SIG-M5 (cell line): ENCODE data around the gene LRP3.
"Not testable (repeated sequence)": the region's sequence is repeated elsewhere in the genome, so short reads cannot be mapped to it uniquely, and the experiment has no call there.

Source experiments
- DNase-seq: peaks from one replicate; lab custom pipeline; 2025; lab: John Stamatoyannopoulos, UW

The LRP3 gene

DNA sequence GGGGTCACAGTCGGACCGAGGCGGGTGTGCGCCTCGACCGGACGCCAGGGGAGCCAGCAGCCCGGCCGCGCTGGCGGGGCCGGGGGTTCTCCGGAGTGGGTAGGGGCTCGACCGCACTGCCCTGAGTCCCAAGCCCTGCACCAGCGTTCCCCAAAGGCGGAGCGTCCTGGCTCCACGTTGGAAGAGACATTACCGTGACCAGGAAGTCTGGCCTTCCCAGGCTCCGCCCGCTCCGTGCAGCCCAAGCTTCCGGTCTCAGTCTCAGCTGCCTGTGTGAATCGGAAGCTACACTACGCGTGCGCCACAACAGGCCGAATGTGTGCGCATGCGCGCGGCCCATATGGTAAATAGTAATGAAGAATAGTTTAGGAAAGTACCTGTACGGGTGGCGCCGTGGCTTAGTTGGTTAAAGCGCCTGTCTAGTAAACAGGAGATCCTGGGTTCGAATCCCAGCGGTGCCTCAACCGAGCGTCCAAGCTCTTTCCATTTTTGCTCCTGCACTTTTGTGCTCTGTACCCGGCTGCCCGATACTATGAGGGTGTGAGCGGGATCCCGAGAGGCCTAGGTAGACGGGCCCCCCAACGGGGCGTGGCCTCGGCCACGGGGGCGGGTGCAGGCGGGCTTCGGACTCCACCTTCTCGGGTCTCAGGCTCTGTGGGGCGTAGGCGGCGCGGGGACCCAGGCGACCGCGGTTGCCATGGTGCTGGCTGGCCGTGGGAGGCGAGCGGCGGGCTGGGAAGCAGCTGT is 17.3 kb upstream of the LRP3 start:
- DNase-seq = peak; percentile 86

DNA sequence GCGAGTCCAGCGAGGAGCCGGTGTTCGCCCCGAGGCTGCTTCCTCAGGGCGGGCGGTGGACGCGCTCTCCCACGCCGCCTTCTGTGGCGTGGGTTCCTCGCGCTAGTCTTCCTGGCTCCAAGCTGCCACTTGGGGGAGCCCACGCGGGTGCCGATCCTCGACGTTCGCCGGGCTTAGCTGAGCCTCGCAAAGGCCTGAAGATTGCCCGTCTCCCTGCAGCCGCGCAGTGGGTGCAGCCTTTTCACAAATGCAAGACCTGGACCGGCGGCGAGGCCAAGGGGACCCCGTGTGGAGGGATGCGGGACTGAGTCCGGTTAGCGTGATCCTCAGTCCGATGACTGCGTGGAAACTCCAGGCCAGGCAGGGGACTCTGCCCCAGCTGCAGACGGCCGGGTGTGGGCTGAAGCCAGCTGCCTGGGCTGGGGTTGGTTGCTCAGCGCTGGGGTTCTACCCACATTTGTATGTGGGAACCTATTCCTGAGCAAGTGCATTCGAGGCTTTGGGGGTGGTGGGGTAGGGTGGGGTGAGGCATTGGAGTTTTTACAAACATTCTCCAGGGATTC is 16.6 kb upstream of the LRP3 start:
- DNase-seq = no peak

DNA sequence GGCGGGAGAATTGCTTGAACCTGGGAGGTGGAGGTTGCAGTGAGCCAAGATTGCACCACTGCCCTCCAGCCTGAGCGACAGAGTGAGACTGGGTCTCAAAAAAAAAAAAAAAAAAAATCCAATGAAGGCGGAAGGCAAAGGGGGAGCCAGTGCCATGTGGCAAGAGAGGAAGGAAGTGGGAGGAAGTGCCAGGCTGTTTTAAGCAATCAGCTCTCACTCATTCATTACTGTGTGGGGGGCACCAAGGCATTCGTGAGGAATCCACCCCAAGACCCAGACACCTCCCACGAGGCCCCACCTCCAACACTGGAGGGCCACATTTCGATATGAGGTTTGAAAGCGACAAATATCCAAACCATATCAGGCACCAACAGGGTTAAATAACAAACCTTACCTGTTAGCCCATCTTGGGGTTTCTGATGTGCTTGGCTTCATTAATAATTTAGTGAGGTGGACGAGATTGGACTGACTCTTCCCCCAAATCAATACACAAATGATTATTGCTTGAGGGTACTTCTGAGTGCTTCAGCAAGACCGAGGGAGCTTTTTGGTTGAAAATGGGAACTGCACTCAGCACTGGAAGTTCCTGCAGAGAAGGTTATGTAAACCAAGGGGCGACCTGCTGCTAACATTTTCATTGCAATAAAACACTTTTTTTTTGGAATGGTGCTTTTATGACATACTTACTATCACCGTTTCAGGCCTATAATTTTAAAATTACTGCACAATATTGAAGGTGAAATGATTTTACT is 7.5 kb upstream of the LRP3 start:
- DNase-seq = no peak

- no peak for DNase-seq
These were observed 7.0 kb upstream of the LRP3 start for GRCh38 chr19:33187183-33187540.

GRCh38 chr19:33189453-33189852 is 4.7 kb upstream of the LRP3 start:
- DNase-seq = no peak

GRCh38 chr19:33191092-33191491 is 3.0 kb upstream of the LRP3 start:
- not testable (repeated sequence) for DNase-seq

GRCh38 chr19:33191501-33191900 is 2.6 kb upstream of the LRP3 start:
- DNase-seq = no peak

- no peak for DNase-seq
These were observed 2.1 kb upstream of the LRP3 start for GRCh38 chr19:33192010-33192409.

DNA sequence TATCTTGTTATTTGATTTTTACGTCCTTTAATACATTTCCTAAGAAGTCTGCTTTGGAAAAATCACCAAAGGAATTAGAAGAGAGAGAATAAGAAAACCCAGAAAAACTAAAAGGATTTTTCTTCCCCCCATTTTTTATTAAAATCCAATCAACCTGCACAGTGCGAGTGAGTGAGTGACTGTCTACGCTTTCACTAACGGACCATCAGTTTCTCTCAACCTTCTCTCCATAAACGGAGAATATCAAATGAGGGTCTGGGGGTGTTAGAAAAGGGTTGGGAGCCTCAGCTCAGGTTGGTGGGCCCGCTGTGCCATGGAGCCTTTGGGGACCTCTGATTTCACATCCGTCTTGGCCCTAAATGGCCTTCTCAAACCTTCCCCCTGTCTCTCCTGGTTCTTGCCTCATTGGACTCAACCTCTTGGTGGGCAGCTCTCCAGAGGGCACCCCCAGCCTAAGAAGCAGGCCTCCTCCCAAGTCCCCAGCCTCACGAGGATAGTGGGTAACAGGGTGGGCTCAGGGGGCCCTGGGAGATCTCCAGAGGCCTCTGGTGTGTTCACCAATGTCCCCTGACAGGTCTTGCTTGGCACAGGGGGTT is 763 bp upstream of the LRP3 start:
- no peak for DNase-seq

GRCh38 chr19:33194532-33194885 is 379 bp downstream of the LRP3 start:
- DNase-seq = no peak

GRCh38 chr19:33194886-33195644 is 935 bp downstream of the LRP3 start:
- no peak for DNase-seq

GRCh38 chr19:33195645-33196347 is 1.7 kb downstream of the LRP3 start:
- no peak for DNase-seq

DNA sequence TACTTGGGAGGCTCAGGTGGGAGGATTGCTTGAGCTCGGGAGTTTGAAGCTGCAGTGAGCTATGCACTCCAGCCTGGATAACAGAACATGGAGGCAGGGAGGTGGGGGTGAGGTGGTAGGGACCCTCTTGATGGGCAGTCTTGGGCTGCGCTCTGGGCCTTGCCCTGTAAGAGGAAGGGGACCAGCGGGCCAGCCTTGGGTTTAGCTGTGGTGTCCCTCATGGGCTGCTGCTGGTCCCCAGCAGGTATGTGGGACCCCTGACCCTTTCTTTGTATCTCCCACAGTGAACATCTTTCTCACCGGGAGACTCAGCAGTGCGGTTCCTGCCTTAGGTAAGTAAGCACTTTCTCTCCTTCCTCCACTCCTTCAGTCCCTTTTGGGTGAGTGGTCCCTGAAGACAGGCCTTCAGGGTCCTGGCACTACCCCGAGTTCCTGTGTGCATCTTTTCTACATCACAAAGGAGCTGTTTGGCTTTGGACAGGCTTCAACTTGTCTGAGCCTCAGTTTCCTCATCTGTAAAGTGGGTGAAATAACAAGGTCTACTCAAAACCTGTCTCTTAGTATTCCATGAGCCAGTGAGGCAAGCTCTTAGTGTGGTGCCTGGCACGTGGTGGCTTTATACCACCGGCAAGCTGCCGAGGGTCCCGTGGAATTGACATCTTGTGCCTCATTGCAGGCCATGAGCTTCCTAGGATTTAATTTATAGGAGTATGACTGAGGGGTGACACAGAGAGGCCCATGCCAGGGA is 2.5 kb downstream of the LRP3 start:
- DNase-seq = no peak

GRCh38 chr19:33197591-33198000 is 3.5 kb downstream of the LRP3 start:
- DNase-seq = no peak

GRCh38 chr19:33198169-33198568 is 4.0 kb downstream of the LRP3 start:
- no peak for DNase-seq

GRCh38 chr19:33199441-33200265 is 5.5 kb downstream of the LRP3 start:
- DNase-seq = peak; percentile 69

GRCh38 chr19:33201473-33201872 is 7.3 kb downstream of the LRP3 start:
- DNase-seq = no peak

- no peak for DNase-seq
These were observed 7.9 kb downstream of the LRP3 start for GRCh38 chr19:33201886-33202545.
